IMR-90 (cell line): Measurements from ENCODE around the gene SNRPD2. TPM values are rescaled to one million over a fixed set of nuclear protein-coding genes. Genes with fewer than 3 reads are reported as not detected.

Experiments used
- ATAC-seq: fragments of 200-7000 bp; cut with Tn5 transposase; 2 replicates; pipeline ENCODE4 v1.9.1; 2020; ENCODE audit warnings: low read depth, mild to moderate bottlenecking, moderate library complexity
- BruUV-seq: library from RNA; stranded (reverse); fragments of 400-500 nt; replicated peaks from 2 replicates; lab custom pipeline; 2021; lab: Mats Ljungman, UMichigan
- CTCF ChIA-PET: fragments of 300-600 bp; formaldehyde crosslinking; extraction: SDS; loops from one replicate; lab custom pipeline; 2021; ENCODE audit warnings: antibody characterized with exemption; lab: Yijun Ruan, JAX
- POLR2A ChIA-PET: fragments of 300-600 bp; sonication (Branson Sonifier 250); formaldehyde crosslinking; loops from one replicate; lab custom pipeline; 2022; ENCODE audit warnings: antibody characterized with exemption; ENCODE audit not compliant: unreplicated experiment; lab: Charles Lee
- DNase-seq: peaks from one replicate; pipeline ENCODE4 v3.0.0; 2013
- H2AFZ ChIP-seq: replicated peaks from 2 replicates; pipeline ENCODE3; 2013; ENCODE audit warnings: low read length, mild to moderate bottlenecking; ENCODE audit not compliant: poor library complexity
- H2AK5ac ChIP-seq: 2 replicates; pipeline ENCODE4 v1.6.1; 2013; ENCODE audit warnings: low read depth, low read length, inconsistent platforms
- H2AK9ac ChIP-seq: replicated peaks from 2 replicates; pipeline ENCODE3; 2013; ENCODE audit warnings: mild to moderate bottlenecking, low read depth, low read length, moderate library complexity; ENCODE audit not compliant: poor library complexity
- H2BK120ac ChIP-seq: 2 replicates; pipeline ENCODE4 v1.6.1; 2013; ENCODE audit warnings: low read depth, low read length, inconsistent platforms
- H2BK15ac ChIP-seq: 3 replicates; pipeline ENCODE4 v1.6.1; 2013; ENCODE audit warnings: low read depth, low read length, inconsistent platforms
- H2BK20ac ChIP-seq: 2 replicates; pipeline ENCODE4 v1.6.1; 2013; ENCODE audit warnings: low read depth, mild to moderate bottlenecking, inconsistent platforms, low read length, moderate library complexity
- H2BK5ac ChIP-seq: 2 replicates; pipeline ENCODE4 v1.6.1; 2013; ENCODE audit warnings: mild to moderate bottlenecking, low read depth, low read length, inconsistent platforms; ENCODE audit not compliant: poor library complexity, severe bottlenecking
- H3K14ac ChIP-seq: replicated peaks from 2 replicates; pipeline ENCODE4 v1.6.1; 2013; ENCODE audit warnings: low read depth, low read length, inconsistent platforms
- H3K18ac ChIP-seq: 2 replicates; pipeline ENCODE4 v1.6.1; 2013; ENCODE audit warnings: low read depth, low read length, control low read depth
- H3K23ac ChIP-seq: 2 replicates; pipeline ENCODE4 v1.6.1; 2013; ENCODE audit warnings: low read depth, low read length, inconsistent platforms
- H3K27ac ChIP-seq: 2 replicates; pipeline ENCODE4 v1.5.1; 2013; ENCODE audit warnings: mild to moderate bottlenecking, control low read depth, low read length; ENCODE audit not compliant: insufficient read depth
- H3K27me3 ChIP-seq: 2 replicates; pipeline ENCODE4 v1.6.1; 2013; ENCODE audit warnings: low read length; ENCODE audit not compliant: control insufficient read depth, insufficient read depth
- H3K36me3 ChIP-seq: 2 replicates; pipeline ENCODE4 v1.6.1; 2013; ENCODE audit warnings: low read length, mixed read lengths; ENCODE audit not compliant: control insufficient read depth, insufficient read depth
- H3K4ac ChIP-seq: 2 replicates; pipeline ENCODE4 v1.6.1; 2013; ENCODE audit warnings: low read depth, low read length, inconsistent platforms
- H3K4me1 ChIP-seq: 2 replicates; pipeline ENCODE4 v1.6.1; 2013; ENCODE audit warnings: low read length, mixed read lengths; ENCODE audit not compliant: control insufficient read depth, insufficient read depth
- H3K4me2 ChIP-seq: 2 replicates; pipeline ENCODE4 v1.6.1; 2013; ENCODE audit warnings: low read depth, mild to moderate bottlenecking, control low read depth, low read length, moderate library complexity
- H3K4me3 ChIP-seq: 2 replicates; pipeline ENCODE4 v1.5.1; 2013; ENCODE audit warnings: low read depth, mild to moderate bottlenecking, control low read depth, low read length, moderate library complexity; ENCODE audit not compliant: insufficient read depth
- H3K56ac ChIP-seq: 2 replicates; pipeline ENCODE4 v1.6.1; 2013; ENCODE audit warnings: low read length, inconsistent platforms; ENCODE audit not compliant: insufficient read depth; ENCODE audit errors: extremely low read depth
- H3K79me1 ChIP-seq, 2 experiments: 2 replicates each; pipeline ENCODE4 v1.6.1; 2013; ENCODE audit warnings: low read length in 2 of 2, inconsistent platforms in 1 of 2, low read depth in 1 of 2
- H3K9ac ChIP-seq: 2 replicates; pipeline ENCODE4 v1.6.1; 2013; ENCODE audit warnings: low read depth, low read length, control low read depth
- H3K9me1 ChIP-seq: 2 replicates; pipeline ENCODE4 v1.6.1; 2013; ENCODE audit warnings: low read length, inconsistent platforms; ENCODE audit not compliant: insufficient read depth
- H3K9me3 ChIP-seq: 2 replicates; pipeline ENCODE4 v1.6.1; 2013; ENCODE audit warnings: low read length; ENCODE audit not compliant: control insufficient read depth, insufficient read depth
- H4K20me1 ChIP-seq: 2 replicates; pipeline ENCODE4 v1.6.1; 2013; ENCODE audit warnings: low read length, inconsistent platforms; ENCODE audit not compliant: insufficient read depth
- H4K5ac ChIP-seq: 2 replicates; pipeline ENCODE4 v1.6.1; 2013; ENCODE audit warnings: mild to moderate bottlenecking, low read depth, low read length, control low read depth
- H4K8ac ChIP-seq, 2 experiments: 2 replicates each; pipeline ENCODE4 v1.6.1; 2013; ENCODE audit warnings: low read depth in 2 of 2, low read length in 2 of 2, control low read depth in 1 of 2, inconsistent platforms in 1 of 2
- H4K91ac ChIP-seq: 2 replicates; pipeline ENCODE4 v1.6.1; 2013; ENCODE audit warnings: low read depth, low read length, inconsistent platforms; ENCODE audit not compliant: insufficient read depth
- CHD1 ChIP-seq: IDR thresholded peaks from 2 replicates; pipeline ENCODE4 v1.6.1; 2012; ENCODE audit warnings: low read depth, low read length, improper control_type of control experiment
- FOS ChIP-seq: fragments of 150-350 bp; IDR thresholded peaks from 2 replicates; pipeline ENCODE4 v1.6.1; 2016; ENCODE audit warnings: low read depth, low read length
- MXI1 ChIP-seq: IDR thresholded peaks from 2 replicates; pipeline ENCODE4 v1.6.1; 2012; ENCODE audit warnings: low read depth, mild to moderate bottlenecking, low read length, moderate library complexity, borderline replicate concordance
- POLR2A ChIP-seq: IDR thresholded peaks from 2 replicates; pipeline ENCODE4 v1.6.1; 2012; ENCODE audit warnings: mild to moderate bottlenecking, low read depth, low read length
- WGBS, 2 experiments: methylation state at CpG; one replicate each; pipeline versions ENCODE4 v1.1.5 to v1.1.7; 2013; ENCODE audit warnings: missing lambda C conversion rate in 2 of 2; ENCODE audit not compliant: insufficient read length in 1 of 2; ENCODE audit errors: extremely low coverage in 2 of 2; 5-methylcytosine and 5-hydroxymethylcytosine counted together
- dilution Hi-C: fragments of 300-500 bp; cut with HindIII; formaldehyde crosslinking; loops from one replicate; pipeline ENCODE4 v1.14.3; 2018; ENCODE audit warnings: low sequenced_read_pairs; ENCODE audit not compliant: unreplicated experiment
- in situ Hi-C: fragments of 300-500 bp; cut with MboI; formaldehyde crosslinking; loops from 3 replicates; pipeline ENCODE4 v1.14.3; 2019; ENCODE audit warnings: low sequenced_read_pairs, inconsistent platforms, mixed read lengths
- intact Hi-C: fragments of 100-400 bp; cut with micrococcal nuclease; formaldehyde crosslinking; loops from 2 replicates; pipeline ENCODE4 v1.10.0; 2022
- polyA plus RNA-seq, 3 experiments: library from polyadenylated mRNA; depleted of rRNA; stranded (reverse); fragments of >200 nt; gene quantifications; 2 replicates each; pipeline ENCODE4 v1.2.3, GENCODE V29; 2012; ENCODE audit warnings: low replicate concordance in 1 of 3
- total RNA-seq: library from RNA; depleted of rRNA; stranded (reverse); fragments of >200 nt; gene quantifications from 2 replicates; pipeline ENCODE4 v1.2.3, GENCODE V29; 2012
- TF ChIP-seq, protein P1 (sequence below): conservative IDR thresholded peaks from 2 replicates; pipeline ENCODE4 v1.5.1; 2012; ENCODE audit warnings: mild to moderate bottlenecking, low read depth, low read length, improper control_type of control experiment
- TF ChIP-seq, protein P2 (sequence below): fragments of 150-350 bp; IDR thresholded peaks from 2 replicates; pipeline ENCODE4 v1.6.1; 2016; ENCODE audit warnings: low read depth, mild to moderate bottlenecking, low read length, moderate library complexity, borderline replicate concordance

SNRPD2 gene
- total and polyA plus RNA-seq, 2 of the 4 experiments (the other 2 are of a cell fraction), result 587 to 877 TPM

DNA sequence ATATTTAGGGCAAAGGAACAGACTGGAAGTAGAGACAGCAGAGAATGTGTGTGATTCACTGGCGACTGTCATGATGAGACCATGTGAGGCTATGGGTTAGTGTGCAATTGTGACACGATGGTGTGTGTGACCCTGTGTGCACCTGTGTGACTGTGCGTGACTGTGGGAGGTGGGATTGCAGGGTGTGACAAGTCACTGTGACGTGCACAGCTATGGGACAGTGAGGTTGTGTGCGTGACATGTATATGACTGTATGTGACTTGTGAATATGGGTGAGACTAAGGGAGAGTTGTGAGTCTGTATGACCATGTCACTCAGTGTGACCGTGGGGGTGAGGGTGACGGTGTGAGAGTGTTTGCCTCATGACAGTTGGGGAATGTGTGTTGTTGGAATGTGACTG is 27.2 kb downstream of the SNRPD2 start:
- H3K79me1 ChIP-seq, result no peaks in the 10 kb centered on the region
- H2AK9ac ChIP-seq, result peak overlapping the region; percentile 70
- H3K23ac ChIP-seq, result 0 out of 2 replicates have a peak overlapping the region, but pooled peaks have one; percentile 24
- no peaks in the 10 kb centered on the region for H3K36me3 ChIP-seq
- peak overlapping the region; percentile 43; the same call in 1 of the 2 replicates for H2AK5ac ChIP-seq
- no TSS peak for BruUV-seq
- H3K27ac ChIP-seq, result no peak overlapping the region
- no peak overlapping the region for H3K9ac ChIP-seq
- peaks cover 8% of the 10 kb centered on the region for H3K9me1 ChIP-seq
- peaks cover 25% of the 10 kb centered on the region for H3K27me3 ChIP-seq
- CTCF ChIA-PET, result no interaction called here
- H2AFZ ChIP-seq, result peak overlapping the region; percentile 43
- H2BK120ac ChIP-seq, result no peak overlapping the region
- no peak overlapping the region for H4K8ac ChIP-seq
- no peak overlapping the region for H3K18ac ChIP-seq
- 62% methylated on average over 5 of the region's 7 CpGs; no CpG with 5 or more reads in 1 of the 2 experiments for WGBS, 2 experiments
- no peak overlapping the region for H2BK15ac ChIP-seq
- in situ Hi-C loops, result no loop called here
- ATAC-seq (no peak), DNase-seq (no peak)
- TF ChIP-seq CHD1 (no peak), POLR2A (no peak), FOS (no peak), MXI1 (no peak)
- TF ChIP-seq, protein P1, sequence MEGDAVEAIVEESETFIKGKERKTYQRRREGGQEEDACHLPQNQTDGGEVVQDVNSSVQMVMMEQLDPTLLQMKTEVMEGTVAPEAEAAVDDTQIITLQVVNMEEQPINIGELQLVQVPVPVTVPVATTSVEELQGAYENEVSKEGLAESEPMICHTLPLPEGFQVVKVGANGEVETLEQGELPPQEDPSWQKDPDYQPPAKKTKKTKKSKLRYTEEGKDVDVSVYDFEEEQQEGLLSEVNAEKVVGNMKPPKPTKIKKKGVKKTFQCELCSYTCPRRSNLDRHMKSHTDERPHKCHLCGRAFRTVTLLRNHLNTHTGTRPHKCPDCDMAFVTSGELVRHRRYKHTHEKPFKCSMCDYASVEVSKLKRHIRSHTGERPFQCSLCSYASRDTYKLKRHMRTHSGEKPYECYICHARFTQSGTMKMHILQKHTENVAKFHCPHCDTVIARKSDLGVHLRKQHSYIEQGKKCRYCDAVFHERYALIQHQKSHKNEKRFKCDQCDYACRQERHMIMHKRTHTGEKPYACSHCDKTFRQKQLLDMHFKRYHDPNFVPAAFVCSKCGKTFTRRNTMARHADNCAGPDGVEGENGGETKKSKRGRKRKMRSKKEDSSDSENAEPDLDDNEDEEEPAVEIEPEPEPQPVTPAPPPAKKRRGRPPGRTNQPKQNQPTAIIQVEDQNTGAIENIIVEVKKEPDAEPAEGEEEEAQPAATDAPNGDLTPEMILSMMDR, result no peak
- TF ChIP-seq, protein P2, sequence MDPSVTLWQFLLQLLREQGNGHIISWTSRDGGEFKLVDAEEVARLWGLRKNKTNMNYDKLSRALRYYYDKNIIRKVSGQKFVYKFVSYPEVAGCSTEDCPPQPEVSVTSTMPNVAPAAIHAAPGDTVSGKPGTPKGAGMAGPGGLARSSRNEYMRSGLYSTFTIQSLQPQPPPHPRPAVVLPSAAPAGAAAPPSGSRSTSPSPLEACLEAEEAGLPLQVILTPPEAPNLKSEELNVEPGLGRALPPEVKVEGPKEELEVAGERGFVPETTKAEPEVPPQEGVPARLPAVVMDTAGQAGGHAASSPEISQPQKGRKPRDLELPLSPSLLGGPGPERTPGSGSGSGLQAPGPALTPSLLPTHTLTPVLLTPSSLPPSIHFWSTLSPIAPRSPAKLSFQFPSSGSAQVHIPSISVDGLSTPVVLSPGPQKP, result no peak
- H3K4ac ChIP-seq, result no peak overlapping the region
- POLR2A ChIA-PET, result no interaction called here
- H3K14ac ChIP-seq, result 0 out of 2 replicates have a peak overlapping the region, but pooled peaks have one; percentile 63
- no peak overlapping the region for H3K56ac ChIP-seq
- H3K9me3 ChIP-seq, result no peaks in the 10 kb centered on the region
- H2BK20ac ChIP-seq, result no peak overlapping the region
- H3K4me1 ChIP-seq, result peaks cover 5% of the 10 kb centered on the region
- H3K4me2 ChIP-seq, result no peak overlapping the region
- no peaks in the 10 kb centered on the region for H4K20me1 ChIP-seq
- no peak overlapping the region for H4K91ac ChIP-seq
- no peak overlapping the region for H3K4me3 ChIP-seq
- intact Hi-C loops, result no loop called here
- no peak overlapping the region for H4K5ac ChIP-seq
- dilution Hi-C loops, result no loop called here
- no peak overlapping the region for H2BK5ac ChIP-seq
